ENCODE results near the gene PPP2R2C. TPM values are rescaled to one million over a fixed set of nuclear protein-coding genes. Genes with fewer than 3 reads are reported as not detected.

Gene PPP2R2C
- total RNA-seq, 1 experiment from 2014 or later: 32.9 TPM

DNA sequence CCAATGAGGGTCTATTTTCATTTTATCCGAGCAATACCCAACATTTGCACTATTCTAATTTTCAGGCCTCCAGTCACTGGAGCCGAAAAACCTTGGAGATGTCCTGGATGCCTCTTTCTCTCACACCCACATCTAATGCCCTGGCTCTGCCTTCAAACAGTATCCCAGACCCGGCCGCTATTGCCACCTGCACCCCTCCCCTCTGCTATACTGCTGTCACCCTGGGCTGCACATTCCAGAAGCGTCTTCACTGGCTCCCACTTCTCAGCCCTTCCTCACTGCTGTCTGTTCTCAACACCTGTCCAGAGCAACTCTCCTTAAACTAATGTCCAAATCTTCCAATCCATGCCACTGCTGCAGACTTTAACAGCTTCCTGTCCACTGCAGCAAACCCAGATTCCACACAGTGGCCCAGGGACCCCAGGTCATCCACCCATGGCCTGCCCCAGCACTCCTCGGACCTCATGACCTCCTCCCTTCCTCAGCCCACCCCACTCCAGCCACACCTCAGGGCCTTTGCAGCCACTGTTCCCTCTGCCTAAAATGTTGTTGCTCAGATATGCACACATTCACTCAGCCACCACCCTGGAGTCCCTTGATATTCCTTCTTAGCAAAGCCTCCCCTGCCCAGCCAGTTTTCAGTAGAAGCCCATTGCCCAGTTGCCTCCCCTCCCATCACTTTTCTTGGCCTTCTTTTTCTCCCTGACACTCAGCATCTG is 30.5 kb upstream of the PPP2R2C start:
- no TSS peak for BruUV-seq (replicated peaks)
- ATAC-seq: no peak
- TF ChIP-seq EZH2 (IDR thresholded peaks at IDR 0.05): no peak
- TF ChIP-seq, protein P1, sequence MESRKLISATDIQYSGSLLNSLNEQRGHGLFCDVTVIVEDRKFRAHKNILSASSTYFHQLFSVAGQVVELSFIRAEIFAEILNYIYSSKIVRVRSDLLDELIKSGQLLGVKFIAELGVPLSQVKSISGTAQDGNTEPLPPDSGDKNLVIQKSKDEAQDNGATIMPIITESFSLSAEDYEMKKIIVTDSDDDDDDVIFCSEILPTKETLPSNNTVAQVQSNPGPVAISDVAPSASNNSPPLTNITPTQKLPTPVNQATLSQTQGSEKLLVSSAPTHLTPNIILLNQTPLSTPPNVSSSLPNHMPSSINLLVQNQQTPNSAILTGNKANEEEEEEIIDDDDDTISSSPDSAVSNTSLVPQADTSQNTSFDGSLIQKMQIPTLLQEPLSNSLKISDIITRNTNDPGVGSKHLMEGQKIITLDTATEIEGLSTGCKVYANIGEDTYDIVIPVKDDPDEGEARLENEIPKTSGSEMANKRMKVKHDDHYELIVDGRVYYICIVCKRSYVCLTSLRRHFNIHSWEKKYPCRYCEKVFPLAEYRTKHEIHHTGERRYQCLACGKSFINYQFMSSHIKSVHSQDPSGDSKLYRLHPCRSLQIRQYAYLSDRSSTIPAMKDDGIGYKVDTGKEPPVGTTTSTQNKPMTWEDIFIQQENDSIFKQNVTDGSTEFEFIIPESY (IDR thresholded peaks at IDR 0.05; ENCODE audit: extremely low read depth, insufficient replicate concordance, low read length): no peak
- TF ChIP-seq CEBPB (IDR thresholded peaks at IDR 0.05; ENCODE audit: low read depth): no peak
- no peak for TF ChIP-seq RAD21 (IDR thresholded peaks at IDR 0.05; ENCODE audit: low read depth)
- no peak for TF ChIP-seq YY1 (IDR thresholded peaks at IDR 0.05; ENCODE audit: extremely low read depth, insufficient replicate concordance, low read depth, low read length)
- TF ChIP-seq, protein P2, sequence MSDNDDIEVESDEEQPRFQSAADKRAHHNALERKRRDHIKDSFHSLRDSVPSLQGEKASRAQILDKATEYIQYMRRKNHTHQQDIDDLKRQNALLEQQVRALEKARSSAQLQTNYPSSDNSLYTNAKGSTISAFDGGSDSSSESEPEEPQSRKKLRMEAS (IDR thresholded peaks at IDR 0.05): no peak
- TF ChIP-seq EGR1 (IDR thresholded peaks at IDR 0.05; ENCODE audit: low read depth): no peak
- TF ChIP-seq POLR2A (IDR thresholded peaks at IDR 0.05; ENCODE audit: borderline replicate concordance, extremely low read depth, insufficient read depth, insufficient read length): no peak
- Histone ChIP-seq H3K9me3 (ENCODE audit: control insufficient read depth in 1 of 2, insufficient read depth in 1 of 2, low read depth in 1 of 2, low read length in 2 of 2) (peaks cover 12 to 14% of the 10 kb centered on the region in 2 experiments; a peak in 2 of 4 replicates), H3K9me2 (ENCODE audit: insufficient read depth) (no peaks in the 10 kb centered on the region), H3K4me3 (replicated peaks in 1 of 2; ENCODE audit: low read depth in 1 of 2, low read length in 2 of 2) (no peak overlapping the region), H2AFZ (ENCODE audit: low read depth, low read length, poor library complexity, severe bottlenecking) (no peak overlapping the region), H3K9ac (ENCODE audit: low read length) (no peak overlapping the region), H3K27ac (ENCODE audit: low read depth, low read length) (no peak overlapping the region), H3K27me3 (ENCODE audit: insufficient read depth, low read length) (no peaks in the 10 kb centered on the region), H4K20me1 (ENCODE audit: insufficient read depth) (no peaks in the 10 kb centered on the region), H3K36me3 (ENCODE audit: control insufficient read depth in 1 of 2, insufficient read depth in 2 of 2, low read length in 2 of 2) (no peaks in the 10 kb centered on the region), H3K79me2 (ENCODE audit: insufficient read depth, low read length) (no peaks in the 10 kb centered on the region), H3K4me1 (ENCODE audit: control insufficient read depth in 1 of 2, insufficient read depth in 2 of 2, low read length in 2 of 2) (no peaks in the 10 kb centered on the region), H3K4me2 (ENCODE audit: low read length) (no peak overlapping the region)
- POLR2A ChIA-PET: no interaction called here
- DNase-seq (ENCODE audit: low read depth, low spot score): no peak
- intact Hi-C loops (cut with micrococcal nuclease): no loop called here
- RAD21 ChIA-PET (ENCODE audit: low non-redundant PET in 1 of 2, low total read pairs in 2 of 2, uncharacterized antibody in 2 of 2, unreplicated experiment in 2 of 2): no interaction called here
- CTCF ChIA-PET: no interaction called here

Measured in HCT116 (cell line).